Measurements from ENCODE around the gene ARRDC1. TPM values are rescaled to one million over a fixed set of nuclear protein-coding genes. Genes with fewer than 3 reads are reported as not detected.
A peak's percentile ranks its signal among the peaks of the same experiment; 100 is the strongest.
"Not testable (repeated sequence)": the region's sequence is repeated elsewhere in the genome, so short reads cannot be mapped to it uniquely, and the experiment has no call there.

The ARRDC1 gene
- total and polyA plus RNA-seq, 8 donors: 20.9 to 161 (median 26.5) TPM

- intact Hi-C loops (cut with DNase I): no loop called here
- Histone ChIP-seq H3K4me1 (peaks cover 0 to 10% (median 0%) of the 10 kb centered on the region in 3 donors), H3K27me3 (no peaks in the 10 kb centered on the region), H3K27ac (no peak overlapping the region), H3K9me3 (no peaks in the 10 kb centered on the region), H3K36me3 (no peaks in the 10 kb centered on the region), H3K4me3 (no peak overlapping the region)
- DNase-seq (no peak), FAIRE-seq (no peak), ATAC-seq (no peak)
- TF ChIP-seq, protein P1, sequence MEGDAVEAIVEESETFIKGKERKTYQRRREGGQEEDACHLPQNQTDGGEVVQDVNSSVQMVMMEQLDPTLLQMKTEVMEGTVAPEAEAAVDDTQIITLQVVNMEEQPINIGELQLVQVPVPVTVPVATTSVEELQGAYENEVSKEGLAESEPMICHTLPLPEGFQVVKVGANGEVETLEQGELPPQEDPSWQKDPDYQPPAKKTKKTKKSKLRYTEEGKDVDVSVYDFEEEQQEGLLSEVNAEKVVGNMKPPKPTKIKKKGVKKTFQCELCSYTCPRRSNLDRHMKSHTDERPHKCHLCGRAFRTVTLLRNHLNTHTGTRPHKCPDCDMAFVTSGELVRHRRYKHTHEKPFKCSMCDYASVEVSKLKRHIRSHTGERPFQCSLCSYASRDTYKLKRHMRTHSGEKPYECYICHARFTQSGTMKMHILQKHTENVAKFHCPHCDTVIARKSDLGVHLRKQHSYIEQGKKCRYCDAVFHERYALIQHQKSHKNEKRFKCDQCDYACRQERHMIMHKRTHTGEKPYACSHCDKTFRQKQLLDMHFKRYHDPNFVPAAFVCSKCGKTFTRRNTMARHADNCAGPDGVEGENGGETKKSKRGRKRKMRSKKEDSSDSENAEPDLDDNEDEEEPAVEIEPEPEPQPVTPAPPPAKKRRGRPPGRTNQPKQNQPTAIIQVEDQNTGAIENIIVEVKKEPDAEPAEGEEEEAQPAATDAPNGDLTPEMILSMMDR (IDR thresholded peaks at IDR 0.05): no peak
- 84 to 92% methylated on average over 4 of the region's 4 CpGs for WGBS, 2 donors
Observed at GRCh38 chr9:137626464-137626863, 21.0 kb downstream of the ARRDC1 start.

- intact Hi-C loops (cut with DNase I); H3K9me3 ChIP-seq; FAIRE-seq; H3K27me3 ChIP-seq; H3K4me3 ChIP-seq; ATAC-seq; H3K4me1 ChIP-seq; H3K36me3 ChIP-seq; H3K27ac ChIP-seq: not testable (repeated sequence)
- WGBS, 2 donors: 97% methylated on average over 14 of the region's 14 CpGs
- peak in 1 of 6 donors; percentile 33 for DNase-seq
Observed at GRCh38 chr9:137627406-137627805, 21.9 kb downstream of the ARRDC1 start.

- Histone ChIP-seq H3K27ac (no peak overlapping the region), H3K4me1 (peaks cover 0 to 6% (median 0%) of the 10 kb centered on the region in 3 donors), H3K27me3 (no peaks in the 10 kb centered on the region), H3K9me3 (no peaks in the 10 kb centered on the region), H3K4me3 (no peak overlapping the region), H3K36me3 (no peaks in the 10 kb centered on the region)
- FAIRE-seq (no peak), ATAC-seq (no peak), DNase-seq (no peak)
- intact Hi-C loops (cut with DNase I): no loop called here
- TF ChIP-seq, protein P1 (IDR thresholded peaks at IDR 0.05): no peak
- 31 to 37% methylated on average over 1 of the region's 1 CpG for WGBS, 2 donors
Observed at GRCh38 chr9:137630126-137630525, 24.6 kb downstream of the ARRDC1 start.

DNA sequence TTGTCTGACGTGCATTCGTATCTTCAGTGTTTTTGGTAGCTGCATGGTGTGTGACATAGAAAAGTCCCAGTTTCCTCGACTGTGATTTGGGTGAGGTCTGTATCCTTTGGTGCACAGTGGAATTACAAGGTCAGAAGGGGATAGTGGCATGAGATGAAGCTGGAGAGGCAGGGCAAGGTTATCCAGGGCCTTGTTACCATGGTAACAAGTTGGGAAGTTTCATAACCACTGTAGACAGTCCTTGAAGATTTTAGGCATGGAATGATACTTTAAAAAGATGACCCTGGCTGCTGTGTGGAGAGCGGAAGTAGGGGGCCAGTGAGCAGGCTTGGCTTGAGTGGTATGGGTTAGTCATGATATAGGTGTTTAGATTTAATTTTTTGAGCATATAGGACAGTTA lies 25.2 kb downstream of the ARRDC1 start:
- intact Hi-C loops (cut with DNase I): no loop called here
- ATAC-seq: peak in 1 of 4 donors; percentile 24
- no peaks in the 10 kb centered on the region for H3K9me3 ChIP-seq
- H3K27me3 ChIP-seq: no peaks in the 10 kb centered on the region
- FAIRE-seq: no peak
- peaks cover 0 to 6% (median 0%) of the 10 kb centered on the region in 3 donors for H3K4me1 ChIP-seq
- DNase-seq: no peak
- no peak overlapping the region for H3K27ac ChIP-seq
- H3K36me3 ChIP-seq: no peaks in the 10 kb centered on the region
- no peak overlapping the region for H3K4me3 ChIP-seq
- WGBS, 2 donors: 53 to 70% methylated on average over 4 of the region's 4 CpGs
- TF ChIP-seq, protein P1 (IDR thresholded peaks at IDR 0.05): no peak

DNA sequence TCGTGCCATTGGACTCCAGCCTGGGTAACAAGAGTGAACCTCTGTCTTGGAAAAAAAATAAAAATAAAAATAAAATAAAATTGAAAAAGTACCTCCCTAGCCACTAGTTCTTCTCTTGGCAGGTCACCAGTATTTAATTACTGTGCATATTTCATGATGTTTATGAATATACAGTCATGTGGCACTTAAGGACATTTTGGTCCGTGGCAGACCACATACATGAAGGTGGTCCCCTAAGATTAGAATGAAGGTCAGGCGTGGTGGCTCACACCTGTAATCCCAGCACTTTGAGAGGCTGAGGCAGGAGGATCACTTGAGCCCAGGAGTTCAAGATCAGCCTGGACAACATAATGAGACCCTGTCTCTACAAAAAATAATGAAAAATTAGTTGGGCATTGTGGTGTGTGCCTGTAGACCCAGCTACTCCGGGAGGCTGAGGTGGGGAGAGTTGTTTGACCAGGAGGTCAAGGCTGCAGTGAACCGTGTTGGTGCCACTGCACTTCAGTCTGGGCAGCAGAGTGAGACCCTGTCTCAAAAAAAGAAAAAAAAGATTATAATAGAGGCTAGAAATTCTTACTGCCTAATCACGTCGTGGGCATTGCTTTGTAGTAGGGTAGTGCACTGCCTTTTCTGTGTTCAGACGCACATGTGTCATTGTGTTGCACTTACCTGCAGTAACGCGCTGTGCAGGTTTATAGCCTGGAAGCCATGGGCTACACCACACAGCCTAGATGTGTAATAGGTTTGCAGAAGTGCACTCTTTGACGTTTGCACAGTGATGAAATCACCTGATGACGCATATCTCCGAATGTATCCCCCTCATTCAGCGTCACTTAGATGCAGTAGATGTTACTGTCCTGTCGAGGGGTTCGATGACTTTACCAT lies 26.1 kb downstream of the ARRDC1 start:
- no peak for DNase-seq
- H3K36me3 ChIP-seq: no peaks in the 10 kb centered on the region
- H3K27me3 ChIP-seq: no peaks in the 10 kb centered on the region
- no peak overlapping the region for H3K4me3 ChIP-seq
- 83 to 87% methylated on average over 16 of the region's 16 CpGs for WGBS, 2 donors
- no peaks in the 10 kb centered on the region for H3K9me3 ChIP-seq
- no peak for FAIRE-seq
- H3K4me1 ChIP-seq: peaks cover 0 to 6% (median 0%) of the 10 kb centered on the region in 3 donors
- no peak for ATAC-seq
- intact Hi-C loops (cut with DNase I): no loop called here
- TF ChIP-seq, protein P1 (IDR thresholded peaks at IDR 0.05): no peak
- no peak overlapping the region for H3K27ac ChIP-seq

Measured in pancreas (tissue), 10 donors.